ENCODE measurements around the gene FREM3. TPM values are rescaled to one million over a fixed set of nuclear protein-coding genes. Genes with fewer than 3 reads are reported as not detected.
A peak's percentile ranks its signal among the peaks of the same experiment; 100 is the strongest.

The FREM3 gene
- total RNA-seq, 1 donor from 2014 or later, result 0.38 TPM

DNA sequence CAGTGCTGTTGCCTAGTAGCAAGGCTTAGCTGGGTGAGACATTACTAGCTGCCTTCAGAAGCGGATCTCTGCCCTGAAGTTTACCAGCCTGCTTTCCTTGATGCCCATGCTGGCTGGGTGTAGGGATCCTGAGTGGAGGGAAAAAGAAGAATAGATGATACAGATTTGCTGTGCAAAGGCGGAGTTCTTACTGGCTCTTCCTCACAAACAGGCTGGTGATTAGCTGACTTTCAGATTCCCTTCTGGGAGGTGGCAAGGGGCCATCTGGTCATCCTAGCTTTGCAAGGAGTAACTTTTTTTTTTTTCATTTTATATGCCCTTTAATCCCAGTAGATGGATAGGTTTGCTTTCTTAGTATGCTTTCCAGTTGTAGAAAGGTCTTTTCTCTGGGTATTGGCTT lies 142.2 kb downstream of the FREM3 start:
- Histone ChIP-seq H3K27me3 (ENCODE audit: low read depth) (no peaks in the 10 kb centered on the region), H3K27ac (no peak overlapping the region), H3K36me3 (peaks cover 23% of the 10 kb centered on the region), H3K4me1 (peaks cover 5% of the 10 kb centered on the region), H3K9me3 (no peaks in the 10 kb centered on the region), H3K4me3 (no peak overlapping the region)
- DNase-seq, result no peak
- TF ChIP-seq, protein P1, sequence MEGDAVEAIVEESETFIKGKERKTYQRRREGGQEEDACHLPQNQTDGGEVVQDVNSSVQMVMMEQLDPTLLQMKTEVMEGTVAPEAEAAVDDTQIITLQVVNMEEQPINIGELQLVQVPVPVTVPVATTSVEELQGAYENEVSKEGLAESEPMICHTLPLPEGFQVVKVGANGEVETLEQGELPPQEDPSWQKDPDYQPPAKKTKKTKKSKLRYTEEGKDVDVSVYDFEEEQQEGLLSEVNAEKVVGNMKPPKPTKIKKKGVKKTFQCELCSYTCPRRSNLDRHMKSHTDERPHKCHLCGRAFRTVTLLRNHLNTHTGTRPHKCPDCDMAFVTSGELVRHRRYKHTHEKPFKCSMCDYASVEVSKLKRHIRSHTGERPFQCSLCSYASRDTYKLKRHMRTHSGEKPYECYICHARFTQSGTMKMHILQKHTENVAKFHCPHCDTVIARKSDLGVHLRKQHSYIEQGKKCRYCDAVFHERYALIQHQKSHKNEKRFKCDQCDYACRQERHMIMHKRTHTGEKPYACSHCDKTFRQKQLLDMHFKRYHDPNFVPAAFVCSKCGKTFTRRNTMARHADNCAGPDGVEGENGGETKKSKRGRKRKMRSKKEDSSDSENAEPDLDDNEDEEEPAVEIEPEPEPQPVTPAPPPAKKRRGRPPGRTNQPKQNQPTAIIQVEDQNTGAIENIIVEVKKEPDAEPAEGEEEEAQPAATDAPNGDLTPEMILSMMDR (IDR thresholded peaks at IDR 0.05), result no peak
- no peak for ATAC-seq
- intact Hi-C loops (cut with DNase I), result no loop called here

DNA sequence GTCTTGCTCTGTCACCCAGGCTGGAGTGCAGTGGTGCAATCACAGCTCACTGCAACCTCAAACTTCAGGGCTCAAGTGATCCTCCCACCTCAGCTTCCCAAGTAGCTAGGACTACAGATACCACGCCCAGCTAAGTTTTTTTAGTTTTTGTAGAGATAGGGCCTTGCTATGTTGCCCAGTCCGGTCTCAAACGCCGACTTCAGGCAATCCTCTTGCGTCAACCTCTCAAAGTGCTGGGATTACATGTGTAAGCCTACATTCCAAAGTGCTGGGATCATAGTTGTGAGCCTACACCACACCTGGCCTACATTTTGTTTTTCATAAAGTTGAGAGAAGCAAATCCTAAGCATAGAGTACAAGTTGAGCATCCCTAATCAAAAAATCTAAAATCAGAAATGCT lies 144.8 kb downstream of the FREM3 start:
- H3K4me1 ChIP-seq, result peaks cover 5% of the 10 kb centered on the region
- H3K27ac ChIP-seq, result no peak overlapping the region
- no peaks in the 10 kb centered on the region for H3K27me3 ChIP-seq (ENCODE audit: low read depth)
- peaks cover 48% of the 10 kb centered on the region for H3K36me3 ChIP-seq
- TF ChIP-seq, protein P1 (IDR thresholded peaks at IDR 0.05), result no peak
- intact Hi-C loops (cut with DNase I), result no loop called here
- H3K4me3 ChIP-seq, result no peak overlapping the region
- ATAC-seq (peak; percentile 53 to 54), DNase-seq (no peak)
- no peaks in the 10 kb centered on the region for H3K9me3 ChIP-seq

DNA sequence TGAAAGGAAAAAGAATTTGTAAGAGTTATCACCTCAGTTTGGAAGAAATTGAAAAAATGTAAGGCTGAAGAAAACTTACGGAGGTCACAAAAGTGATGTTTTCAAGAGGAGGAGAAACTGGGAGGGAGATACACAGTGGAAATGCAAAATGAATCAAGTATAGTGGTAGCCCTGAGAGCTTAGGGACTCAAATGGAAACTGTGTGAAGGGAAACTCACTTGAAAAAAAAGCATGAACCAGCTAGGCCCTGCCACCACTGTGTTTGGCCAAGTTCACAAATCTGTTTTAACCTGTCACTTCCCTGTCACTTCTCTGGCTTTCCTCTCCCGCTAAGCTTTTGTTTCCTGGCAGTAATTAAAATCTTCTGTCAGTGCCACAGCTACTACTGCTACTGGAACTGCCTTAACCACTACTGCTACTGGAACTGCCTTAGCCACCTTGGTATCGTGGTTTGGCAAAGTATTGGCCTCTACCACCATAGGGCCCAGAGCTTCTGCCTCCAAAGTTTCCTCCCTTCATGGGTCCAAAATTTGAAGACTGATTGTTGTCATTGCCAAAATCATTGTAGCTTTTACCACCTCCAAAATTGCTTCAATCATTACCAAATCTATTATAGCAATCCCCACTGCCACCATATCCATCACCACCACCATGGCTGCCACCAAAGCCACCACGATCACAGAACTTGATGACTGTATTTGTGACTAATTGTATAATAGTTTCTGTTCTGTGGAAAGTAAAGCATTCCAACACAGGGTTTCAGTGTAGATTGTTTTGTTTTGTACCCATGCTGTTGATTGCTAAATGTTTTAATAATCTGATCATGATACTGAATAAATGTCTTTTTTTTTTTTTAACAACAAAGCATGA lies 145.5 kb downstream of the FREM3 start:
- Histone ChIP-seq H3K9me3 (no peaks in the 10 kb centered on the region), H3K4me3 (no peak overlapping the region), H3K27ac (no peak overlapping the region), H3K4me1 (peaks cover 5% of the 10 kb centered on the region), H3K27me3 (ENCODE audit: low read depth) (no peaks in the 10 kb centered on the region), H3K36me3 (peaks cover 55% of the 10 kb centered on the region)
- DNase-seq (no peak), ATAC-seq (no peak)
- intact Hi-C loops (cut with DNase I), result no loop called here
- TF ChIP-seq, protein P1 (IDR thresholded peaks at IDR 0.05), result no peak

DNA sequence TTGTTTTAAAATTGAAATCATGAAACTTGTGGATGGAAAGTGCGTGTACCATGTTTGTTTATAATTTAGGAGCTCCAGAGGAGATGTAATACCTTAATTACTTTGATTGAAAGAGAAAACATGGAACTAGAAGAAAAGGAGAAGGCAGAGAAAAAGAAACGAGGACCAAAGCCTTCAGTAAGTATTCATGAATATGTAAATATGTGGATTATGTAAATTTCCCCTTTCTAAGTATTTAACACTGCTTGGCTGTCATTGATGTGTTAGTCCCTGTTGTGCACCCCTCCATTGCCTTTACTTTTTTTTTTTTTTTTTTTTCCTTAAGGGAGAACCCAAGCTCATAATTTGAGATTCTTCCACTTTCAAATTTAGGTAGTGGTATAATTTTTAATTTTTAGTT lies 150.5 kb downstream of the FREM3 start:
- H3K9me3 ChIP-seq, result no peaks in the 10 kb centered on the region
- H3K36me3 ChIP-seq, result peaks cover 98% of the 10 kb centered on the region
- H3K27ac ChIP-seq, result no peak overlapping the region
- intact Hi-C loops (cut with DNase I), result no loop called here
- H3K27me3 ChIP-seq (ENCODE audit: low read depth), result no peaks in the 10 kb centered on the region
- DNase-seq (no peak), ATAC-seq (no peak)
- H3K4me3 ChIP-seq, result no peak overlapping the region
- TF ChIP-seq, protein P1 (IDR thresholded peaks at IDR 0.05), result no peak
- H3K4me1 ChIP-seq, result no peaks in the 10 kb centered on the region

DNA sequence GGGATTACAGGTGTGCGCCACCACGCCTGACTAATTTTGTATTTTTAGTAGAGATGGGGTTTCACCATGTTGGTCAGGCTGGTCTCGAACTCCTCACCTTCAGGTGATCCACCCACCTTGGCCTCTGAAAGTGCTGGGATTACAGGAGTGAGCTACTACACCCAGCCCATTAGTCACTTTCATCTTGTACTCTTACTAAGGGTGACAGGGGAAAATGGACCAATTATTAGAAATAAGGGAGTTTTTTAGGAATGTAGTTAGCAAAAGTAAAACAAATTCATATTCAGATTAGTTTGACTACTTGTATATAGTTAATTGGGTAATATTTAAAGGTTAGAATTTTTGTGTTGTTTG lies 160.8 kb downstream of the FREM3 start:
- intact Hi-C loops (cut with DNase I), result no loop called here
- no peaks in the 10 kb centered on the region for H3K4me1 ChIP-seq
- H3K36me3 ChIP-seq, result peaks cover 100% of the 10 kb centered on the region
- no peak overlapping the region for H3K4me3 ChIP-seq
- no peak for ATAC-seq
- H3K9me3 ChIP-seq, result no peaks in the 10 kb centered on the region
- TF ChIP-seq, protein P1 (IDR thresholded peaks at IDR 0.05), result no peak
- no peaks in the 10 kb centered on the region for H3K27me3 ChIP-seq (ENCODE audit: low read depth)
- no peak for DNase-seq
- no peak overlapping the region for H3K27ac ChIP-seq
